ENCODE results near the gene THAP9.
"Not testable (repeated sequence)": the region's sequence is repeated elsewhere in the genome, so short reads cannot be mapped to it uniquely, and the experiment has no call there.

The THAP9 gene

DNA sequence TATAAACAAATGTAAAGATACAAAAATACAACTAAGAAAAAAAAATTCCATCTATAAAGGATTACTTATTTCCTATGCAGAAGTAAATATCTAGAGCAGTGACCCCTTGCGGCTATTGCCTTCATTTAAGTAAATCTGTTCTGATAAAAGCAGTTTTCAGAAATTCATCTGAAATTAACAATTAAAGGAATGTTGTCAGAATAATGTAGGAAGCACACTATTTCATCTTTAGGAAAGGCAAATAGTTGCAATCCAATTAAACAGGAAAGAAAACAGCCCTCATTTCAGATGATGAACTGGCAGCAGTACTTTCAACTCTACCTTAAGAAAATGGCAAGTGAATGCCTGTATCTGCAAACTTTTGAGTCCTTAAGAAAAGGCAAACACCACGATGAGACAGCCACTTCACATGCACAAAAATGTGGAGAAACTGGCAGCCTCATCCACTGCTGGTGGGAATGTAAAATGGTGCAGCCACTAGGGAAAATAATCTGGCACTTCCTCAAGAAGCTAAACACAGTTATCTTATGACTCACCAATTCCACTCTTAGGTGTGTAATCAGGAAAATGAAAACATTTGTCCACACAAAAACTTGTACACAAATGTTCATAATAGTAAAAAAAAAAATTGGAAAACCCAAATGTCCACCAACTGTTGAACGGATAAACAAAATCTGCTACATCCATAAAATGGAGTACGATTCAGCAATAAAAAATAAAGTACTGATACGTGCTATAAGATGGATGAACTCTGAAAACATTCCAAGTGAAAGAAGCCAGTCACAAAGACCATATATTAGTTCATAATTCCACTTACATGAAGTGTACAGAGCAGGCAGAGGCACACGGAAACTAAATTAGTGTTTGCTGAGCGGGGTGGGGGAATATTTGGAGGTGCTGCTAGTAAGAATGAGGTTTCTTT lies 2.0 kb upstream of the THAP9 start:
- peak; percentile 34 for DNase-seq

DNA sequence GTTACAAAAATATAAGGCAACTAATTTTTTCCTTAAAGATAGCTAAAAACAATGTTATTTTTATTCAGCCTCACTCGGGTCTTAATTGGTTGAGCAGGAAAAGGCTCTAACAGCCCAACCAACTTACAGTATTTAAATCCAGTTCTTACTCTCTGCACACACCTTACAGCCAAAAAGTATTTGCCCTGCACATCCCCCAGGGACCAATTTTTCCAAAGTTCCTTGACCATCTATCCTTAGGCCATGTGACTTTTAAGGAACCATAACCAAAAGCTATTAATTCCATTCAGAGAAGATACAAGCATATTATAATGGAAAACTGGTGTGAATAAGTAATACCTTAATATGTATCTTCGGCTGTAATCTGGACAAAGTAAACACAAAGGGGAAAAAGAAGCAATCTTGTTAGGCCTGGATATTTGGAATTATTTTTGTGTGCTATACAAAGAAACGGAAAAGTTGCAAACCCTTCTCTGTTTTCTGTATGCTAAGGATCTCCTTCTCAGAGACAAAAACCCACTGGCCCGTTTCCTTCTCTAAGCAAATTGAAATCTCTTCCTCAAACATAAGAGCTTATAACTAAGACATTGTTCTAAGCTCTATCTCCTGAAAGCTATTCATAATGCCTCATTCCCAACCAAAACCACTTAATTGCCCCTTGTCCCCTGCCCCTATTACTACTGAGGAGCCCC lies 1.0 kb upstream of the THAP9 start:
- DNase-seq: peak; percentile 11

DNA sequence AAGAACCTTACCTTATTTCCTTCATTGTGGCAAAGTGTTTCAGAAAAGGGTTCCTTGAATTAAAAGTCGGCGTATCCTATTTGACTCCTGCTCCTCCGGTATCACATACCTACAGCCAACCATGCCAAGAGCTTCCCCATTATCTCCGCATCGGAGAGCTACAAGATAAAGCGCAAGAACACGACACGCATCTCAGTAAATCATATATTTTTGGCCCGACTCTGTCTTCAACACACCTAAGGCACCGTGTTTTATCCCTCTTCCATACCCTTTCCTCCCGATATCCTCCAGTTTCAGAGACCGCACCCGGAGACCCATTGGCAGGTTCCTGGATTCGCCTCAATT lies 497 bp upstream of the THAP9 start:
- DNase-seq: no peak

DNA sequence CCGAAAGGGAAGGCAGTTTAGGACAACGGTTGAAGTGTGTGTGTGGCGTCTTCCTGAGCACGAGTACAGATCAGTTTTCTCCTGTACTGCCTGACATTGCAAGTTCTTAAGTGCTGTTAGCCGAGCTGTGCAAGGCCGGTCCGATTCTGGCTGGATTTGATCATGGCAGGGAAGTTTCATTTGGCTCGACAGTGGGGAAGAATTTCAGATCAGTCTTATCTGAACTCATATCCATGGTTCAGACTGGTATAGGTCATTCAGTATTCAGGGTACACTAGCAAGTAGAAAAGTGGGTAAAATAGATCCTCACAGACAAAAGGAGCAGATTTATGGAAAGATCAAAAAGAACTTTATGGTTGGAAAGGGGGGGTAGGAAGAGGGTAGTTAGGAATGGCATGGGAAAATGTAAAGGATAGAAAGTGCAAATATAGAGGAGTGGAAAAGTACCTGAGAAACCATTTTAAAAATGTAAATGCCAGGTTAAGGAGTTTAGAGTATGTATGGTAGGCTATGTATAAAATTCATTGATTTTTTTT lies 716 bp downstream of the THAP9 start:
- no peak for DNase-seq

DNA sequence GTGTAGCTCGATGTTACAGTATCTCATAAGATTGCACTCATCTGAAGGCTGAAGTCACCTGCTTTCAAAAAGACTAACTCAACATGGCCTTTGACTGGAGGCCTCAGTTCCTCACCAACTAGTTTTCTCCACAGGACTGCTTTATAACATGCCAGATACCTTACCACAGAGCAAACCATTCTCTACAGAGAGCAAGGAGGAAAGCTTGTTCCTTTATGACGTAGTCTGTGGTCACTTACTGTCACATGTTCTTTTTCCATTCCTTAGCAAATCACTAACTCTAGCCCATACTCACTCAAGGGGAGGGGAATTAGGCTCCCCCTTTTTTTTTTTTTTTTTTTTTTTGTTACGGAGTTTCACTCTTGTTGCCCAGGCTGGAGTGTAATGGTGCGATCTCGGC lies 3.2 kb downstream of the THAP9 start:
- no peak for DNase-seq

DNA sequence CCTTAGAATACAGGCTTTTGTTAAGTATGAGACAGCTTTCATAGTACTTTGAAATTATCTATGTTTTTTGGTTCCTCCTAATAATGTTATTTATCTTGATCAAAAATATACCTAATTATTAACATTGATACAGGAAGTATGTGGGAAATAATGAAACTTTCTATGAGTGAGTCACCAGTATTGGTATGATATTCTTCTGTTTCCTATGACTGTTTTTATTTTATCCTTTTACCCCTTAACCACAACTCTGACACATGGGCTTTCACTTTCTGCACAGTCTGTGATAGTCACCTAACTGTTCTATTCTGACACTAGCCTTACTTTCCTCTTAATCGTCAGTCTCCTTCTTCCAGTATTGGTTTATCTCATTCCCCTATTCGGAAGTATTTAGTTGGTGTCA lies 4.7 kb downstream of the THAP9 start:
- no peak for DNase-seq

DNA sequence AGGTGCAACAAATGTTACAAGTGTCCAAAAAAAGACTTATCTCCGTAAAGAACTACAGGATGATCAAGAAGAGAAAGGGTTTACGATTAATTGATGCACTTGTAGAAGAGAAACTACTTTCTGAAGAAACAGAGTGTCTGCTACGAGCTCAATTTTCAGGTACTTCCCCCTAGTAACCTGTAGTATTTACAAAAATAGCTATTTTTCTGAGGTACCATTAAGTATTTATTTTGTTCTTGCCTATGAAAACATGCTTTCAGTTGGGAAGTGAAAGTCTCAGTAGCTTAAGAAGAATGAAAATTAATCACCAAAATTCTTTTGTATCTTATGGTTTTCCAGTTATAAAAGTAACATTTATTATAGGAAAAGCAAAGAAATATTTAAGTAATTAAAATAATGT lies 5.9 kb downstream of the THAP9 start:
- no peak for DNase-seq

DNA sequence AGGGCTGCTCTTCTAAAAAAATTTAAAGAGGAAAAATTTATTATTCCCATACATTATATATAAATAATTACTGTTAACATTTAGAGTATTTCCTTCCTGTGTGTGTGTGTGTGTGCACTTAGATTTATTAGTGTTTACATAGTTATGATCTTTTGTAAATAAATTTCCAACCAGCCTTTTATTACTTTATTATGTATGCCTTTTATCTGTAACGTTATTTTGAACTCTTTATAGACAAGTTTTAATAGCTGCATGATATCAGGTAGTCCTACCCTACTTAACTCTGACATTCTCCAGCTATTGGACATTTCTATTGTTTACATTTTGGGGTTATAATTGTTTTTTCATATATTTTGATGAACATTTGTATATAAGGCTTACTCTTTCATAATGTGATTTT lies 8.8 kb downstream of the THAP9 start:
- no peak for DNase-seq

DNA sequence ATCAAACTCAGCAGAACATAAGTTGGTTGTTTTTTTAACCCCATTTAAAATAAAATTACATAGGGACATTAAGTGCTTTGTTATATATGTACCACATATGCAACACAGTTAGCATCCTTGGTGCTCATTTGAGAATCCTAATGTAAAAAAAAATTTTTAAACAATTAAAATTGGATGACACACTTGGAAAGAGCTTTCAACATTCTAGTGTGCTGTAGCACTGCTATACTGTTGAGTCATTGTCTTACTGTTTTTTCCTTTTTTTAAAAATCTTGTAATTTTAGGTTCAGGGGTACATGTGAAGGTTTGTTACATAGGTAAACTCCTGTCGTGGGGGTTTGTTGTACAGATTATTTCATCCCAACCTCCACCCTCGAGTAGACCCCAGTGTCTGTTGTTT lies 12.8 kb downstream of the THAP9 start:
- DNase-seq: no peak

DNA sequence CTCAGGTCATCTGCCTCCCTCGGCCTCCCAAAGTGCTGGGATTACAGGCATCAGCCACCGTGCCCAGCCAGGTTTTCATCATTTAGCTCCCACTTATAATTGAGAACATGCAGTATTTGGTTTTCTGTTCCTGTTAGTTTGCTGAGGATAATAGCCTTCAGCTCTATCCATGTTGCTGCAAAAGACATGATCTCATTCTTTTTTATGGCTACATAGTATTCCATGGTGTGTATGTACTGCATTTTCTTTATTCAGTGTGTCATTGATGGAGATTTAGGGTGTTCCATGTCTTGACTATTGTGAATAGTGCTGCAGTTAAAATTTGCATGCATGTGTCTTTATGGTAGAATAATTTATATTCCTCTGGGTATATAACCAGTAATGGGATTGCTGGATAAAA lies 13.4 kb downstream of the THAP9 start:
- not testable (repeated sequence) for DNase-seq

DNA sequence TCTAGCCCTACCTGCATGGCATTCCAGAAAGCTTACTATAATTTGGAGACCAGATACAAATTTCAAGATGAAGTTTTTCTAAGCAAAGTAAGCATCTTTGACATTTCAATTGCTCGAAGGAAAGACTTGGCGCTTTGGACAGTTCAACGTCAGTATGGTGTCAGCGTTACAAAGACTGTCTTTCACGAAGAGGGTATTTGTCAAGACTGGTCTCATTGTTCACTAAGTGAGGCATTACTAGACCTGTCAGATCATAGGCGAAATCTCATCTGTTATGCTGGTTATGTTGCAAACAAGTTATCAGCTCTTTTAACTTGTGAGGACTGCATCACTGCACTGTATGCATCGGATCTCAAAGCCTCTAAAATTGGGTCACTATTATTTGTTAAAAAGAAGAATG lies 17.6 kb downstream of the THAP9 start:
- DNase-seq: no peak

DNA sequence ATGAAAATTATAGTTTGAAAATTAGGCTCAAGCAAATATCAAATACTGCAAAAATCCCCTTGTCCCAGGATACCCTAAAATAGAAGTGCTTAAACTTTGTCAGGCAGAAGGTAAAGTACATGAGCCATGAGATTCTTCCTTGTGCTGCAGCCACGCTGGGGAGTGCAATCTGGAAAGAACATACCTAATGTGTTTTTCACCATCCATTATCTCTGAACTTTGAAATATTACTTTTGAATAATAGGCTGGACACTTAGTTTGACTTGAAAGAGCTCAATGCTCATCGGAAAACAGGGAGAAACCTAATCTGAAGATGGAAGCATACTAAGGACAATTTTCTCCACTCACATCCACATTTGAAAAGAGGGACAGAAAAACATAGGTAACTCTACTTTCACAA lies 18.9 kb downstream of the THAP9 start:
- DNase-seq: no peak

DNA sequence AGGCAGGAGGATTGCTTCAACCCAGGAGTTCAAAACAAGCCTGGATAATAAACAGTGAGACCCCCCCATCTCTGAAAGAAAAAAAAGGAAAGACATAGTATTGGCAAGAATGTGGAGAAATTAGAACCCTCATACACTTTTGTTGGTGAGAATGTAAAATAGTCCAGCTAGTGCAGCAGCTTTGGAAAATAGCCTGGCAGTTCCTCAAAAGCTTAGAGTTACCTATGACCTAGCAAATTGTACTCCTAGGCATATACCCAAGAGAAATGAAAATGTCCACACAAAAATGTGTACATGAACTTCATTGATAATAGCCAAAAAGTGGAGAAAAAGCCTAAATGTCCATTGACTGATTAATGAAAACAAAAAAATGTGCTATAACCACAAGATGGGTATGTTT lies 21.3 kb downstream of the THAP9 start:
- no peak for DNase-seq

DNA sequence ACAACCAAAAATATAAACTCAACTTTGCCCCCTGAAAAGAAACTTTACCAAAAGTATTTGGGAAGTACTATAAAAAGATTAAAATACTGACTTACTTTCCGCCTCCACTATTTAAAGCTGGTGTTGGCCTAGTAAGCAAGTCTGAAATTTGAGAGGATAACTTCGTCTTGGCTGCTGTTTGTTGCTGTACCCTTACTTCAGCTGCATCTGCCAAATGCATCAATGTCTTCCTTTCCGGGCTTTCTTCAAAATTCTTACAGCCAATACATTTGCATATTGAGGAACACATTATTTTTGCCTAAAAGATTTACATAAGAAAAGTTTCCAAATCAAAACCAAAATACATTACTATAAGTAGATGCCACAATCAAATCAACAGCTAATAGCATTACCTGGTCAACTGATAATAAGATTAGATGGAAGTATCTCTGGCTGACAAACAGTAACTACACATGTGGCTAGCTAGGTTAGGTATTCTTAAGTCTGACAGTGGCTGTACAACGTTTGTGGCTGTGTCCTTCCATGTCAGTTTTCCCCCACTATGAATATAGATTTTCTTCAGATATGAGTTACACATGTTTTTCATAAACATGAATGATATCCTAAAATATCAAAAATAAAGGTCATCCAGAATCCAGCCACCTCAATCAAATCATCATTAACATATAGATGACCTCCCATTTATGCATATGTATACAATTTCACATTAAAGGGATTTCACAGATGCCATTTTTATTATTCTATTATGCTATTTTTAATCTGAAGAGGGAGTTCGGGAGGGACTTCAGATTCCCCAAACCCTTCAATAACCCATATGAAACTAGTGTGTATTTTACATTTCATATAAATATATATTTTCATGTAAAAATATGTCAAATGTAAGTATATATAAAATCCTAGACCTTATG lies 30.6 kb downstream of the THAP9 start:
- peak; percentile 77 for DNase-seq

DNA sequence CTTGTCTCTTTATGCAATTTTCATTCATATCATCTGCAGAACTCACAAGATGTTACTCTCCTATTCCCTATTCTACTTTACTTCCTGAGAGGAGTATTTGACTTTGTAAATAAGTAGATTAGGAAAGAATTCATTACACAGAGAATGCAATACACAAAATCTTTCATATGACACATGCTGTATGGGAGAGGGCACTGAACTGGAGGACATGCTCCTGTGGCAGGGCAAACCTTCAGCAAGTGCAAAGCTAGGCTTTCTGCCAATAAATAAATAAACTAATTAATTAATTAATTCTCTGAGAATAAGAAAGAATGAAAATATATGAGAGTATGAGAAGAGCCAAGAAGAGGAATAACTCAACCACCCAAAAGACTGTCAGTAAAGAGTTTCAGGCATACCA lies 33.9 kb downstream of the THAP9 start:
- no peak for DNase-seq

DNA sequence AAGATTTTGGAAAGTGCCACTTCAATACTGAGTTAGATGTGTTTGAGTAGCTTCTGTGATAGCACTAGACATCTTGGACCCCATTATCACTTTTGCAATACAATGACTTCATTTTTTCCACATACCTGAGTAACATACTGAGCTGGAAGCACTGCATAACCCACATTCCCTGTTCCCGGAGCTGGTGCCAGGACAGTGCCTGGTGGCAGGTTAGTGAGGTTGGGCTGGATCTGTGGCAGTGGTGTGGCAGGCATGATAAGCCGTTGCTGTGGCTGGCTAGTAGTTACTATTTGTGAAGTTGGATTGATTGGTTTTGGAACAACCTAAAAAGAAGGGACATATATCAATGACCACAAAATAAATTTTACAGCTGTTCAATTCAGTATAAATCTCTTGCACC lies 38.9 kb downstream of the THAP9 start:
- DNase-seq: no peak

DNA sequence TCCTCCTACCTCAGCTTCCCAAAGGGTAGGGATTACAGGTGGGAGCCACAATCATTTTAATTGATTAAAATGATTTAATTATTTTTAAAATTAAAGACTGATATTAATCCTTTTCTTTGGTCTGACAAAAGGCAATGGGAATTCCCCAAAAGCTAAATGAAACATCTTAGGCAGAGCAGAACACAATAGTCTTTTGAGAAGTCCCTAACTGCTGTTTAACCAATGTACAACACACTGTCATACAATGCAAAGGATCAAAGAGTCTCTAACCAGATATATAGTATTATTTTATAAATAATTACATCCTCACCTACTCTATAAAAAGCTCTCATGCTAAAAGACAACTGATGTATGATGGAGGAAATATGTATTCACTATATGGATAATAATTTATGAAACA lies 47.0 kb downstream of the THAP9 start:
- no peak for DNase-seq

DNA sequence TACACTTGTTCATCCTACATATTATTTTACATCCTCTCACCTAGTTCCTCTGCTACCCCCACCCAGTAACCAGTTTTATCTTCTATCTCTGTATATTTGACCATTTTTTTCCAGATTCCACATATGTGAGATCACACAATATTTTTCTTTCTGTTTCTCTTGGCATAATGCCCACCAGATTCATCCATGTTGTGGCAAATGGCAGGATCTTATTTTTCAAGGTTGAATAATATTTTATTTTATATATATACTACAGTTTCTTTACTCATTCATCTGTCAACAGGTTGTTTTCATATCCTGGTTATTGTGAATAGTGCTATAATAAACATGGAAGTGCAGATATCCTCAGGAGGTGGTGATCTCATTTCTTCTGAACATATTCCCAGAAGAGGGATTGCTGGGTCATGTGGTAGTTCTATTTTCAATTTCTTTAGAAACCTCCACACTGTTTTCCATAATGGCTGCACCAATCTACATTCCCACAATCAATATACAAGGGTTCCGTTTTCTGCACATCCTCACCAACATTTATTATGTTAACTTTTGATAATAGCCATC lies 48.2 kb downstream of the THAP9 start:
- DNase-seq: no peak

DNA sequence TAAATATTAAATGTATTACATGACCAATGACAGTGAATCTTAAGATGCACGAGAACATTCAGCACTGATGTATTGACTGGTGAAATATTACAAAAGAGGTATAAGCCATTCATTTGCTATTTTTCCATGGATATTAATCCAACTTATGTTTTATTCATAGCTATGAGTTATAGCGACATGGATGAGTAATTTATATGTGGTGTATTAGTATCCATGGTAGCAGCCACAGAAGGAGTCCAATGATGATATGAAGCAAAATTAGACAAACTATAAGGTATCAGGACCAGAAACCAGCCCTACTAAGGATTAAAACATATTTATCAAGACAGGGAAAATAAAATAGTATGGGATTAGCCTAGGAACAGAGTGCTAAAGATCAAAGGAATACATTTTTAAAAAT lies 50.7 kb downstream of the THAP9 start:
- DNase-seq: no peak

DNA sequence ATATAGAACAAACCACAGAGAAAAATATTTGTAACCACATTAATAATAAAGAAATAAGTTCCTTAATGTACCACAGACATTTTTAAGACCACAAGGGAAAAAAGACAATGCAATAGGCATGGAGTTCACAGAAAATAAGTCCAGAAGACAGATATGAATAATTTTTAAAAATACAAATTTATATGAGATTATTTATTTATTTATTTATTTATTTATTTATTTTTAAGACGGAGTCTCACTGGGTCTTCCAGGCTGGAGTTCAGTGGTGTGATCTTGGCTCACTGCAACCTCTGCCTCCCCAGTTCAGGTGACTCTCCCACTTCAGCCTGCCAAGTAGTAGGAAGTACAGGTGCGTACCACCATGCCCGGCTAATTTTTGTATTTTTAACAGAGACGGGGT lies 53.7 kb downstream of the THAP9 start:
- DNase-seq: no peak

DNA sequence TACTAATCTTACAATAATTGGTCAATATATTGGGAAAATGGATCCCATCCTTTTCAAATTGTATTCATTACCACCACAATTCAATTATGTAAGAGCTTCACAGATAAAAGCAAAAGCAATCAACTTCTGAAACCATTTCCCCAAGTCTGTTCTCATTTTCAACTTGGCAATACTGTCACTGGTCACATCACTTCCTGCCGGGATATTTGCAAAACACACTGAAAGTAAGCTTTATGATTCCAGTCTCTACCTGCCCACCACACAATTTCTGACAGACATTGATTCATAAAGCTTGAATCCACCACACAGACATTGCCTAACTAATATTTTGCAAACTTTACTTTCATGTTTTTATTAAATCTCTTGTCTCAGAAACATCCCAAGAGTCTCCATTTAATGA lies 56.5 kb downstream of the THAP9 start:
- DNase-seq: no peak

DNA sequence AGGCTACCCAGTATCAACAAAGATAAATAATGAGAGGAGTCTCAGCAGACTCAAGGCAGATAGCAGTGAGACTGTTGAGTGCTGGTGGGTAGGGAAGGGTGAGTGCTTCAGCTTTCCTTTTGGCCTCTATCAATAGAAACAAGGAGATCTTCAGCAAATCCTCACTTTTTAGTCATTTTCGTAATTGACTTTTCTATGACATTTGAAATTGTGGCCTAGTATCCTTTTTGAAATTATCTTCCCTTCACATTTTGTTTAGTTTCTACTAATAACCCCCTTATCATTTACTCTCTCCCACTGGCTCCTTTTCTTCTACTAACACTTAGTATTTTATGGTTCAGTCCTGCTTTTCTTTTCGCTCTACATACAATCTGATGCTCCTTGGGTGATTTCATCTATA lies 65.2 kb downstream of the THAP9 start:
- no peak for DNase-seq

DNA sequence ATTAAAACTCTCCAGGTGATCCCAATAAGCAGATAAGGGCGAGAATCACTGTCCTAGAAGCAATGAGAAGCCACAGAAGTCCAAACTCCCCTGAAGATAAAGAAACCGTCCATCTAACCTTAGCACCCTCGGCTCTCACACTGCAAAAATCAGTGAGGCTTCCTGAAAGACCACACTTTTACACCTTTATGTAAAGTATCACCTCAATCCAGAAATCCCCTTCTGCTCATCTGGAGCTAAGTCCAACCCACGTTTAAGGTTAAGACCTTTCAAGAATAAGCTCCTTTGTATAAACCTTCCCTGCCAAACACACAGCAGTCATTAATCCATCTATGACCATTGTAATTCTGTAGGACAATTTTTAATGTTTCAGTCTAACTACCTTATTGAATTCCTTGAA lies 68.4 kb downstream of the THAP9 start:
- DNase-seq: peak; percentile 55

Data from NCI-H82 (cell line).